BE2C (cell line): ENCODE results near the gene TMEM95.

Experiments used
- DNase-seq: peaks from one replicate; pipeline ENCODE4 v3.0.0-alpha.2; 2020
- H3K27me3 ChIP-seq: fragments of 250-450 bp; sonication (Bioruptor Pico); 2 replicates; pipeline ENCODE4 v1.5.1; 2020; ENCODE audit warnings: mild to moderate bottlenecking
- H3K36me3 ChIP-seq: fragments of 250-450 bp; sonication (Bioruptor Pico); 2 replicates; pipeline ENCODE4 v1.5.1; 2020; ENCODE audit warnings: mild to moderate bottlenecking
- H3K4me1 ChIP-seq: fragments of 250-450 bp; sonication (Bioruptor Pico); 2 replicates; pipeline ENCODE4 v1.5.1; 2020
- H3K4me3 ChIP-seq: 2 replicates; pipeline ENCODE4 v1.5.1; 2011; ENCODE audit warnings: low read depth, low read length
- H3K9me3 ChIP-seq: fragments of 250-450 bp; sonication (Bioruptor Pico); 2 replicates; pipeline ENCODE4 v1.5.1; 2020
- TF ChIP-seq, protein P1 (sequence below): IDR thresholded peaks from 2 replicates; pipeline ENCODE4 v1.5.1; 2012; ENCODE audit warnings: mild to moderate bottlenecking, low read depth, low read length

The TMEM95 gene

DNA sequence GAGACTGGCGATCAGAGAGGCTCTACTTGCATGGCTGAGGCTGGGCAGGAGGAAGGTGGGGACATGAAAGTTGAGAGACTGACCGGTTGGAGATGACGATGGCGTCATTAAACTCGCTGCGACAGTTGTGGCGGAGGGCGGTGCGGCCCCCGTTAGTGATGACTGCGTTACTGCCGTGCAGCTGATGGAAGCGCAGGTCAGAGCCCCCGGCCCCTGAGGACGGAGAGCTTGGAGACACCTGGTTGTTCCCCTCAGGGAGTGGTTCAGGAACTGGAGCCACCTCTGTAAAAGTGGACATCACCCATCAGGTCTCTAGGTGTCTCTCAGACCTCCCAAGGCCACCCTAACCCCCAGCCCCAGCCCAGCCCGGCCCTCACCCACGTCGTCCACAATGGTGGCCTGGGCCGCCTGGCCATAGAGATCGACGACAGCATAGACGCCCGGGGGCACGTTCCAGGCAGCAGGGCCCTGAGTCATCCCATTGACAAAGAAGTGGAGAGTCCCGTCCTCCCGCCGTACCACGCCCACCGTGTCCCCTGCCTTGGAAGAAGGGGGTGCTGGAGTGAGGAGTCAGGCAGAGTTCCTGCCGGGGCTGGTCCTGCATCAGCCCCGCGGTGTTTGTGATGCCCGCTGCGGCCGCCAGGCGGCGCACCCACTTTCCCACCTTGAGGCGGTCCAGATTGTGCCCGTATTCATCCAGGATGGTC lies 31.1 kb upstream of the TMEM95 start:
- H3K4me3 ChIP-seq, result no peak overlapping the region
- no peaks in the 10 kb centered on the region for H3K27me3 ChIP-seq
- H3K9me3 ChIP-seq, result no peaks in the 10 kb centered on the region
- H3K36me3 ChIP-seq, result peaks cover 23% of the 10 kb centered on the region
- no peaks in the 10 kb centered on the region for H3K4me1 ChIP-seq
- TF ChIP-seq, protein P1, sequence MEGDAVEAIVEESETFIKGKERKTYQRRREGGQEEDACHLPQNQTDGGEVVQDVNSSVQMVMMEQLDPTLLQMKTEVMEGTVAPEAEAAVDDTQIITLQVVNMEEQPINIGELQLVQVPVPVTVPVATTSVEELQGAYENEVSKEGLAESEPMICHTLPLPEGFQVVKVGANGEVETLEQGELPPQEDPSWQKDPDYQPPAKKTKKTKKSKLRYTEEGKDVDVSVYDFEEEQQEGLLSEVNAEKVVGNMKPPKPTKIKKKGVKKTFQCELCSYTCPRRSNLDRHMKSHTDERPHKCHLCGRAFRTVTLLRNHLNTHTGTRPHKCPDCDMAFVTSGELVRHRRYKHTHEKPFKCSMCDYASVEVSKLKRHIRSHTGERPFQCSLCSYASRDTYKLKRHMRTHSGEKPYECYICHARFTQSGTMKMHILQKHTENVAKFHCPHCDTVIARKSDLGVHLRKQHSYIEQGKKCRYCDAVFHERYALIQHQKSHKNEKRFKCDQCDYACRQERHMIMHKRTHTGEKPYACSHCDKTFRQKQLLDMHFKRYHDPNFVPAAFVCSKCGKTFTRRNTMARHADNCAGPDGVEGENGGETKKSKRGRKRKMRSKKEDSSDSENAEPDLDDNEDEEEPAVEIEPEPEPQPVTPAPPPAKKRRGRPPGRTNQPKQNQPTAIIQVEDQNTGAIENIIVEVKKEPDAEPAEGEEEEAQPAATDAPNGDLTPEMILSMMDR, result peak; percentile 70
- DNase-seq, result peak; percentile 61

DNA sequence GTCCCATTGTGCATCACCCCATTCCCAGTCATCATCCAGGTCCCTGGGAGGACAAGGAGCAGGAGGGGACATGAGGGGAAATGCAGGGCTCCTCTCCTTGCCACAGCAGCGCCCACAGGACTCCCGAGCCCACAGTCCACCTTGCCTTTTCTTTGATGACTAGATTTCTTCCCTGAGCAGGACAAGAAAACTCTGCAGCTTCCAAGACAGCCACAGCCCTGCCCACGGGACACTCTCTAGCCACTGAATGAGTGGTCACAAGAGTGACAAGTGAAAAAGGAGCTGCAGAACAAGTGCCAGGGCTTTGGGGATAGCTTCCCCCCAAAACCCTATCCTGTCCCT lies 30.5 kb upstream of the TMEM95 start:
- peaks cover 23% of the 10 kb centered on the region for H3K36me3 ChIP-seq
- TF ChIP-seq, protein P1, result no peak
- H3K4me1 ChIP-seq, result no peaks in the 10 kb centered on the region
- no peaks in the 10 kb centered on the region for H3K27me3 ChIP-seq
- no peaks in the 10 kb centered on the region for H3K9me3 ChIP-seq
- DNase-seq, result no peak
- no peak overlapping the region for H3K4me3 ChIP-seq

DNA sequence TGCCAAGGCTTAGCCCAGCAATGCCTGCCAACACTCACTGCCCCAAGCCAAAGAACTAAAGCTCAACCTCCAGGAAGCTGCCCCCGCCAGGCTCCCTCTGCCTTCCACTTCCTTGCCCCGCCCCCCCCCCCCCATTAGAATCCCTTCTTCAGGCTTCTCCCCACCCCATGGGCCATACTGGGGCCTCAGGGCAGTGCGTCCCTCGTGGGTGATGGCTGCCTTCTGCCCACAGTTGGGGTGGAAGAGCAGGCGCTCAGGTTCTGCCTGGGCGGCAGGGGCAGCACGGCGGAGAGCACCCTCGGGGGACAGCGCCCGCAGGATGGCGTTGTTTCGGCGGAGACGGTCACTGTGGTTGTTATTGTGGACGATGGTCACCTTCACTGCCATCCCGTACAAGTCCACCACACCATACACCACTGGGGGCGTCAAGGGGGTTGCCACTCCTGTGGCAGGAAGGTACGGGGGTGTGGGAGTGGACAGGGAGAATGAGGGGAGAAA lies 29.9 kb upstream of the TMEM95 start:
- peaks cover 23% of the 10 kb centered on the region for H3K36me3 ChIP-seq
- no peak for DNase-seq
- no peaks in the 10 kb centered on the region for H3K27me3 ChIP-seq
- H3K4me1 ChIP-seq, result no peaks in the 10 kb centered on the region
- H3K9me3 ChIP-seq, result no peaks in the 10 kb centered on the region
- TF ChIP-seq, protein P1, result no peak
- H3K4me3 ChIP-seq, result no peak overlapping the region

DNA sequence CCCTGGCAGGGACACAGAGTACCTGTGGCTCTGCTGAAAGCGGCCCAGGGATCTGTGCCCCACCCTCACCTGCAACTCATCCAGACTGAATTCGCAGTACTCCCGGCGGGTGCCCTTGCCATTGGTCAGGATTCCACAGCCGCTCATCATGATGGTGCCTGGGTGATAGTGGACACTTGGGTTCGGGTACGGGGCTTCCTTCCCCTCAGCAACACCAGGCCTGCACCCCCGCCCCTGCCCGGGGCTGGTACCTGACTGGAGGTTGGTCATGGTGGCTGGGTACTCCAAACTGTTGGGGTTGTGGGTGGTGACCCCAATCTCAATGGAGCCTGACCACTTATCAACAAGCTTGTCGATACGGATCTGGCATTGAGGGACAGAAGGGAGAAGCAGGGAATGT lies 28.8 kb upstream of the TMEM95 start:
- Histone ChIP-seq H3K4me3 (no peak overlapping the region), H3K36me3 (peaks cover 23% of the 10 kb centered on the region), H3K4me1 (no peaks in the 10 kb centered on the region), H3K9me3 (no peaks in the 10 kb centered on the region), H3K27me3 (no peaks in the 10 kb centered on the region)
- DNase-seq, result no peak
- TF ChIP-seq, protein P1, result no peak

DNA sequence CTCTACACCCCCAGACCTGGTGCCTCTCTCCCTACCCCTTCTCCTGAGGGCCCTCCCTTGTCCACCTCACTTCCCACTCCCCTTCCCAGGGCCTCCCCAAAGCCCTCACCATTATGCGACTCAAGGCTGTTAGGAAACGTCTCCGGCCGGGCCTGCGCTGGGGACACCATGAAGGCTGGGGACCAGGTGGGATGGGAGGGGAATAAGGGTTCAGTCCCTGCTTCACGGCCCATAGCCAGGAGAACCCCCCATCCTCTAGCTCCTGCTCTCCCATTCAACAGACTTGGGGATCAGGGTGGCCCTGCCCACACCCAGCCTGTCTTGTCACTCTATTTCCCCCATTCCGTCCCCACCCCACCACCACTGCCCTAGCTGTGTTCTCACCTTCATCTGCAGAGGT lies 27.9 kb upstream of the TMEM95 start:
- Histone ChIP-seq H3K4me3 (no peak overlapping the region), H3K4me1 (no peaks in the 10 kb centered on the region), H3K9me3 (no peaks in the 10 kb centered on the region), H3K36me3 (peaks cover 20% of the 10 kb centered on the region), H3K27me3 (no peaks in the 10 kb centered on the region)
- TF ChIP-seq, protein P1, result no peak
- no peak for DNase-seq

DNA sequence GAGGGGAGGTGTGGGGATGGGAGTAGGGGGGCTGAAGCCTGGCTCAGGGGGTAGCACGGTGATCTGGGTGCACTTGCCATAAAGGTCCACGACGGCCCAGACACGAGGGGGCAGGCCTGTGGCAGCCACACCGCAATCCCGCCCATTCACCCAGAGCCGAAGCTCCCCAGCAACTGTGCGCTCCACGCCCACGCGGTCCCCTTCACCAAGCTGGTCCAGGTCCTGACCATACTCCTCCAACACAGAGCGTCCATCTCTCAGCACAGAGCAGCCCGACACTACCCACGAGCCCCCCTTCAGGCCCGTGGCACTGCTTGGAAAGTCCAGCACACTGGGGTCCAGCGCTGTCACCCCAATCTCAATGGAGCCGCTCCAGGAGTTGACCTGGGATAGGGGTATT lies 27.5 kb upstream of the TMEM95 start:
- no peak overlapping the region for H3K4me3 ChIP-seq
- TF ChIP-seq, protein P1, result no peak
- no peak for DNase-seq

More for the DNA sequence above, 27.5 kb upstream of the TMEM95 start:
- Histone ChIP-seq H3K9me3 (no peaks in the 10 kb centered on the region), H3K4me1 (no peaks in the 10 kb centered on the region), H3K27me3 (no peaks in the 10 kb centered on the region), H3K36me3 (peaks cover 15% of the 10 kb centered on the region)
